GM21825 (cell line): ENCODE data around the gene TRMT61A.

Experiments used
- ATAC-seq: cut with Tn5 transposase; IDR thresholded peaks from one replicate; pipeline ENCODE4 v1.9.1; 2021; ENCODE audit warnings: mild to moderate bottlenecking, moderate library complexity; ENCODE audit not compliant: unreplicated experiment

TRMT61A gene

GRCh38 chr14:103528587-103529382 is at the start of gene TRMT61A:
TSS of gene TRMT61A (plus strand) at chr14:103529196. CDS start at chr14:103529979, 783 bp downstream.
- ATAC-seq: no peak

GRCh38 chr14:103480595-103480994 is 48.4 kb upstream of the TRMT61A start:
- ATAC-seq: peak; percentile 86

- ATAC-seq: no peak
Observed at GRCh38 chr14:103483600-103483999, 45.4 kb upstream of the TRMT61A start.

GRCh38 chr14:103485504-103485903 is 43.5 kb upstream of the TRMT61A start:
- ATAC-seq: no peak

GRCh38 chr14:103488071-103488470 is 40.9 kb upstream of the TRMT61A start:
- no peak for ATAC-seq

GRCh38 chr14:103488960-103489359 is 40.0 kb upstream of the TRMT61A start:
- no peak for ATAC-seq

- ATAC-seq: no peak
Observed at GRCh38 chr14:103489621-103490020, 39.4 kb upstream of the TRMT61A start.

- ATAC-seq: no peak
Observed at GRCh38 chr14:103491691-103492090, 37.3 kb upstream of the TRMT61A start.

- ATAC-seq: no peak
Observed at GRCh38 chr14:103492156-103492925, 36.7 kb upstream of the TRMT61A start.

- ATAC-seq: no peak
Observed at GRCh38 chr14:103495854-103496253, 33.1 kb upstream of the TRMT61A start.

- no peak for ATAC-seq
Observed at GRCh38 chr14:103496776-103497175, 32.2 kb upstream of the TRMT61A start.

GRCh38 chr14:103499709-103500108 is 29.3 kb upstream of the TRMT61A start:
- ATAC-seq: no peak

GRCh38 chr14:103500148-103500990 is 28.6 kb upstream of the TRMT61A start:
- ATAC-seq: no peak

- no peak for ATAC-seq
Observed at GRCh38 chr14:103501041-103501870, 27.7 kb upstream of the TRMT61A start.

- no peak for ATAC-seq
Observed at GRCh38 chr14:103501921-103502669, 26.9 kb upstream of the TRMT61A start.

GRCh38 chr14:103502877-103503276 is 26.1 kb upstream of the TRMT61A start:
- ATAC-seq: no peak

GRCh38 chr14:103503296-103503695 is 25.7 kb upstream of the TRMT61A start:
- no peak for ATAC-seq

GRCh38 chr14:103504991-103505565 is 23.9 kb upstream of the TRMT61A start:
- no peak for ATAC-seq

- no peak for ATAC-seq
Observed at GRCh38 chr14:103507751-103508150, 21.2 kb upstream of the TRMT61A start.
